Neural cell (in vitro differentiated cells): Measurements from ENCODE around the gene AFDN.

Experiments
- EP300 ChIP-seq: fragments of 450-650 bp; conservative IDR thresholded peaks from 2 replicates; pipeline ENCODE4 v1.6.1; 2014; ENCODE audit warnings: antibody characterized with exemption, mild to moderate bottlenecking, moderate library complexity; ENCODE audit not compliant: poor library complexity, severe bottlenecking
- EZH2 ChIP-seq: fragments of 200-600, 300-800 bp; shearing (Covaris generic), sonication (generic); IDR thresholded peaks from 2 replicates; pipeline ENCODE4 v1.6.1; 2014; ENCODE audit warnings: antibody characterized with exemption, low read length, borderline replicate concordance, mild to moderate bottlenecking; ENCODE audit not compliant: insufficient read depth, poor library complexity, severe bottlenecking
- POLR2AphosphoS5 ChIP-seq: IDR thresholded peaks from 2 replicates; pipeline ENCODE4 v1.6.1; 2012
- TF ChIP-seq, protein P1 (sequence below): fragments of 450-650 bp; IDR thresholded peaks from 2 replicates; pipeline ENCODE4 v1.5.1; 2014; ENCODE audit warnings: antibody characterized with exemption, mild to moderate bottlenecking, moderate library complexity; ENCODE audit not compliant: poor library complexity, severe bottlenecking

DNA sequence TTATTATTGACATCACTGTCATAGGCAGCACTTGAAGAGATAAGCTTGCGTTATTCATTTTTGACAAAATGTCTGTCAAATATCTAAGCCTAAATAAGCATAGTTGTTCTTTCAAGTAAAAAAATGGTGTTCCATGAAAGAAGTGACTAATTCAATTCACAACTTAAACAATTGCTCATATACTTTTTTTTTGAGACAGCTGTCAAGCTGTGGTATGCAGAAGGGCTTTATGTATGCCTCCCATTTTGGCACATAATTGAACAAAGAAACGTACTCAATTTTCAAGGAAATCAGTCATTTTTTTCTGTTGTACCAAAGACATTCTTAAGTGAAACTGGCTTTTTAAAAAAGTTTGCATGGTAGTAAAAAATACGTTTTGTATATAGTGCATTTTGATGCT, 8.5 kb downstream of the AFDN start:
- TF ChIP-seq EP300: no peak
- TF ChIP-seq POLR2AphosphoS5: no peak
- TF ChIP-seq, protein P1, sequence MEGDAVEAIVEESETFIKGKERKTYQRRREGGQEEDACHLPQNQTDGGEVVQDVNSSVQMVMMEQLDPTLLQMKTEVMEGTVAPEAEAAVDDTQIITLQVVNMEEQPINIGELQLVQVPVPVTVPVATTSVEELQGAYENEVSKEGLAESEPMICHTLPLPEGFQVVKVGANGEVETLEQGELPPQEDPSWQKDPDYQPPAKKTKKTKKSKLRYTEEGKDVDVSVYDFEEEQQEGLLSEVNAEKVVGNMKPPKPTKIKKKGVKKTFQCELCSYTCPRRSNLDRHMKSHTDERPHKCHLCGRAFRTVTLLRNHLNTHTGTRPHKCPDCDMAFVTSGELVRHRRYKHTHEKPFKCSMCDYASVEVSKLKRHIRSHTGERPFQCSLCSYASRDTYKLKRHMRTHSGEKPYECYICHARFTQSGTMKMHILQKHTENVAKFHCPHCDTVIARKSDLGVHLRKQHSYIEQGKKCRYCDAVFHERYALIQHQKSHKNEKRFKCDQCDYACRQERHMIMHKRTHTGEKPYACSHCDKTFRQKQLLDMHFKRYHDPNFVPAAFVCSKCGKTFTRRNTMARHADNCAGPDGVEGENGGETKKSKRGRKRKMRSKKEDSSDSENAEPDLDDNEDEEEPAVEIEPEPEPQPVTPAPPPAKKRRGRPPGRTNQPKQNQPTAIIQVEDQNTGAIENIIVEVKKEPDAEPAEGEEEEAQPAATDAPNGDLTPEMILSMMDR: no peak
- no peak for TF ChIP-seq EZH2
